ENCODE results near the gene ZNF609.

GRCh38 chr15:64443747-64444621 lies 16.4 kb upstream of the ZNF609 start:
- TF ChIP-seq IKZF1 (conservative IDR thresholded peaks at IDR 0.05) (peak; percentile 73), RCOR1 (conservative IDR thresholded peaks at IDR 0.05; ENCODE audit: low read depth, low read length) (no peak)
